ENCODE measurements around the gene SIMC1.
"Not testable (repeated sequence)": the region's sequence is repeated elsewhere in the genome, so short reads cannot be mapped to it uniquely, and the experiment has no call there.

The SIMC1 gene

DNA sequence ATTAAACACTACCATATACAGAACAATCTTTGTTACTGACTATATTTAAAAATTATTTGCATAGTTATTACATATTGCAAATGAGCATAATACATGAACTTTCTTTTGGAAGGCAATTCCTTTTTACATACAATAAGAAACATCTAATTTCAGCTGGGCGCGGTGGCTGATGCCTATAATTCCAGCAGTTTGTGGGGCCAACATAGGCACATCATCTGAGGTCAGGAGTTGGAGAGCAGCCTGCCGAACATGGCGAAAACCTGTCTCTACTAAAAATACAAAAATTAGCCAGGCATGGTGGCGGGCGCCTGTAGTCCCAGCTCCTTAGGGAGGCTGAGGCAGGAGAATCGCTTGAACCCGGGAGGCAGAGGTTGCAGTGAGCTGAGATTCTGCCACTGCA, 36.4 kb upstream of the SIMC1 start:
- Histone ChIP-seq H3K27ac (no peak overlapping the region), H3K4me1 (no peaks in the 10 kb centered on the region), H3K27me3 (ENCODE audit: control insufficient read depth, insufficient read depth, low read length) (no peaks in the 10 kb centered on the region), H3K4me2 (ENCODE audit: low read length) (no peak overlapping the region), H3K36me3 (ENCODE audit: control insufficient read depth, insufficient read depth, low read length) (no peaks in the 10 kb centered on the region), H3K79me2 (no peaks in the 10 kb centered on the region), H3K9me3 (ENCODE audit: control insufficient read depth, low read length) (no peaks in the 10 kb centered on the region), H2AFZ (no peak overlapping the region), H3K4me3 (ENCODE audit: low read depth, low read length) (no peak overlapping the region), H3K9ac (no peak overlapping the region)
- TF ChIP-seq, protein P1, sequence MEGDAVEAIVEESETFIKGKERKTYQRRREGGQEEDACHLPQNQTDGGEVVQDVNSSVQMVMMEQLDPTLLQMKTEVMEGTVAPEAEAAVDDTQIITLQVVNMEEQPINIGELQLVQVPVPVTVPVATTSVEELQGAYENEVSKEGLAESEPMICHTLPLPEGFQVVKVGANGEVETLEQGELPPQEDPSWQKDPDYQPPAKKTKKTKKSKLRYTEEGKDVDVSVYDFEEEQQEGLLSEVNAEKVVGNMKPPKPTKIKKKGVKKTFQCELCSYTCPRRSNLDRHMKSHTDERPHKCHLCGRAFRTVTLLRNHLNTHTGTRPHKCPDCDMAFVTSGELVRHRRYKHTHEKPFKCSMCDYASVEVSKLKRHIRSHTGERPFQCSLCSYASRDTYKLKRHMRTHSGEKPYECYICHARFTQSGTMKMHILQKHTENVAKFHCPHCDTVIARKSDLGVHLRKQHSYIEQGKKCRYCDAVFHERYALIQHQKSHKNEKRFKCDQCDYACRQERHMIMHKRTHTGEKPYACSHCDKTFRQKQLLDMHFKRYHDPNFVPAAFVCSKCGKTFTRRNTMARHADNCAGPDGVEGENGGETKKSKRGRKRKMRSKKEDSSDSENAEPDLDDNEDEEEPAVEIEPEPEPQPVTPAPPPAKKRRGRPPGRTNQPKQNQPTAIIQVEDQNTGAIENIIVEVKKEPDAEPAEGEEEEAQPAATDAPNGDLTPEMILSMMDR (IDR thresholded peaks at IDR 0.05) = no peak

DNA sequence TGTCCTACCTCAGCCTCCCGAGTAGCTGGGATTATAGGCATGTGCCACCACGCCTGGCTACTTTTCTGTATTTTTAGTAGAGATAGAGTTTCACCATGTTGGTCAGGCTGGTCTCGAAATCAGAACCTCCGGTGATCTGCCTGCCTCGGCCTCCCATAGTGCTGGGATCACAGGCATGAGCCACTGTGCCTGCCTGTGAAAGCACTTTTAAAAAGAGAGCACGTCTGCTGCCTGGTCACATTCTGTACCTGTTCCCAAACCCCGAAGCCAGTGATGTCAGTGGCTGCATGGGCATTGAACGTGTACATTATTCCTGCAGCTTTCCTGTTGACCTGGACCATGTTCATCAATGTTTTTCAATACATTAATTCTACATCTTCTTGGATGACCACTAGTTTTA, 35.1 kb upstream of the SIMC1 start:
- Histone ChIP-seq H3K4me1 (no peaks in the 10 kb centered on the region), H3K9ac (no peak overlapping the region), H3K36me3 (ENCODE audit: control insufficient read depth, insufficient read depth, low read length) (no peaks in the 10 kb centered on the region), H2AFZ (no peak overlapping the region), H3K4me3 (ENCODE audit: low read depth, low read length) (no peak overlapping the region), H3K27ac (no peak overlapping the region), H3K79me2 (no peaks in the 10 kb centered on the region), H3K27me3 (ENCODE audit: control insufficient read depth, insufficient read depth, low read length) (no peaks in the 10 kb centered on the region), H3K4me2 (ENCODE audit: low read length) (no peak overlapping the region), H3K9me3 (ENCODE audit: control insufficient read depth, low read length) (no peaks in the 10 kb centered on the region)
- TF ChIP-seq, protein P1 (IDR thresholded peaks at IDR 0.05) = no peak

DNA sequence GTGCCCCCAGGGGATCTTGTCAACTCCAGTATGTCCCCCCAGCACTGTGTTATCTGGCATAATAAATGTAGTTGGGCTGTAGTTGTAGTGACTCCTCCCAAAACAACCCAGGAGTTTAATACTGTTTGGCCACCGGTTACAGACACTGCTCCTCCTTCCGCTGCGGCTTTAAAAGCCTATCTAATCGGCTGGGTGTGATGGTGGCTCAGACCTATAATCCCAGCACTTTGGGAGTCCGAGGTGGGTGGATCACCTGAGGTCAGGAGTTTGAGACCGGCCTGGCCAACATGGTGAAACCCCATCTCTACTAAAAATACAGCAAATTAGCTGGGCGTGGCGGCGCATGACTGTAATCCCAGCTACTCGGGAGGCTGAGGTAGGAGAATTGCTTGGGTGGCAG, 34.7 kb upstream of the SIMC1 start:
- not testable (repeated sequence) for H3K27ac ChIP-seq; H3K9me3 ChIP-seq (ENCODE audit: control insufficient read depth, low read length)

GRCh38 chr5:176214466-176215021, 23.7 kb upstream of the SIMC1 start:
- not testable (repeated sequence) for H3K27ac ChIP-seq; H3K79me2 ChIP-seq; H3K4me3 ChIP-seq (ENCODE audit: low read depth, low read length); H3K9ac ChIP-seq; H3K27me3 ChIP-seq (ENCODE audit: control insufficient read depth, insufficient read depth, low read length); H3K4me1 ChIP-seq; H3K9me3 ChIP-seq (ENCODE audit: control insufficient read depth, low read length); H3K4me2 ChIP-seq (ENCODE audit: low read length); H2AFZ ChIP-seq; H3K36me3 ChIP-seq (ENCODE audit: control insufficient read depth, insufficient read depth, low read length)

More for the DNA sequence above, 34.7 kb upstream of the SIMC1 start:
- not testable (repeated sequence) for H3K4me2 ChIP-seq (ENCODE audit: low read length); H3K27me3 ChIP-seq (ENCODE audit: control insufficient read depth, insufficient read depth, low read length); H3K9ac ChIP-seq; H3K4me3 ChIP-seq (ENCODE audit: low read depth, low read length); H3K4me1 ChIP-seq; H3K36me3 ChIP-seq (ENCODE audit: control insufficient read depth, insufficient read depth, low read length); H3K79me2 ChIP-seq; H2AFZ ChIP-seq

DNA sequence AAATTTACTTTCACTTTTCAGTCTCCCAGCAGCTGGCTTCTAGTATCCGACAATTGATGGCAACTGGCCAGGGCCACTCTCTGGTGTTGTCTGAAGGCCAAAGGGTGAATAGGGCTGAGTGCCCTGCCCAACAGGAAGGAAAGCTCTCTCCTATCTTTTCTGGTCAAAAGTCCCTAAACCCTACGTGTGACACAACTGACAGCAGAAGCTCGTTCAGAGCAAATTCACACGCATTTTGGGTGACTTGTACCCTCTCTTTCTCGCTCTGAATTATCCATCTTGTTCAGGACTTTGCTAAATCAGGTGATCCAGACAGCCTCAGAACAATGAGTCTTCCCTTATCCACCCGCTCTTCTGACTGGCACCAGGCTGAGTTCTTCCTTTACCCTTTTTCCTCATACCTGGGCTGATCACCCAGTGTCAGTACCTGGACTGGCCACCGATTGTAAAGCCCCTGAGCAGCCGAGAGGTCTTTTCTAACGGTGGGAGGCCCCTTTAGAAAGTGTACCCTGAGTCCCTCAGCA, 21.8 kb upstream of the SIMC1 start:
- not testable (repeated sequence) for H3K79me2 ChIP-seq; H3K27ac ChIP-seq; H3K36me3 ChIP-seq (ENCODE audit: control insufficient read depth, insufficient read depth, low read length); H3K9ac ChIP-seq; H3K4me1 ChIP-seq; H3K27me3 ChIP-seq (ENCODE audit: control insufficient read depth, insufficient read depth, low read length); H3K4me2 ChIP-seq (ENCODE audit: low read length); H3K9me3 ChIP-seq (ENCODE audit: control insufficient read depth, low read length); H3K4me3 ChIP-seq (ENCODE audit: low read depth, low read length); H2AFZ ChIP-seq

DNA sequence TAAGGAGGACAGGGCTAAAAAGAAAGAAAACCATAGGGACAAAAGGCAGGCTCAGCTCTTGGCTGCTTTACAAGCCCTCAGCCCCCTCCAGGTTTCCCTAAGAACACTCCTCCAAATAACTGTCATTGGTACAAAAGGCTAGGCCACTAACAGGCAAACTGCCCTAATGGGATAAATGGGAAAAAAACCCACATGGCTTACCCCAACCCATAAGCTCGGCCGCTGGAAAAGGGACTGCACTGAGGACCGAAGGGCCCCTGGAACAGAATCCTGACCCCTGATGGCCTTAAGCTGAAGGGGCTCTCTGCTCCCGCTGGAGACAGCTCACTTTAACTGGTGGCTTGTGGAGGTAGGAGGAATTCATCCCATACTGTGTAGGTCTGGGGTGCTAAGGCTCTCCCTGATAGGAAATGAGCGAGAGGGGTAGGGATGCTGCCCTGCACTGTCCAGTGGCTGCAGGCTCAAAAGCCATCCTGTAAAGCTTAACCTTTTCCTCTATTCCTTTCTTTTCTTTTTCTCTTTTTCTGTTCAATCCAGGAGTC, 21.0 kb upstream of the SIMC1 start:
- H3K4me2 ChIP-seq (ENCODE audit: low read length); H2AFZ ChIP-seq; H3K4me1 ChIP-seq; H3K27me3 ChIP-seq (ENCODE audit: control insufficient read depth, insufficient read depth, low read length); H3K27ac ChIP-seq; H3K36me3 ChIP-seq (ENCODE audit: control insufficient read depth, insufficient read depth, low read length); H3K9ac ChIP-seq; H3K79me2 ChIP-seq; H3K4me3 ChIP-seq (ENCODE audit: low read depth, low read length); H3K9me3 ChIP-seq (ENCODE audit: control insufficient read depth, low read length): not testable (repeated sequence)

DNA sequence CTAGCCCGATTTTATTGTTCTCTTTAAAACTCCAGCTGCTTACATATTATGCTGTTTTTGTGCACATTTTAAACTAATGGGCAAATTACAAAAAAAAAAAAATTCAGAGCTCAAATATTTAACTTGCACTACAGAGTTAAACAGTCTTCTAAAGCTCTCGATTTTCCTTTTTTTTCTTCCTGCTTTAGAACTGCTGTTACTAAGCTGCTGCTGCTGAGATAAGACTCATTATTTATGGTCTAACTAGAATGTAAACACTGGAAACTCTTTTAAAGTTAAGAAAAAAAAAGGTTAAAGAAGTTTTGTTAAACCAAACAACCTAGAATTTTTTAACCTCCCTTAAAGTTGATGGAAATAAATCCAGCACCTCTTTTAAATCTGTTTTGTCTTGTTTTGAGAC, 20.5 kb upstream of the SIMC1 start:
- not testable (repeated sequence) for H3K4me1 ChIP-seq; H2AFZ ChIP-seq; H3K9ac ChIP-seq; H3K79me2 ChIP-seq; H3K4me2 ChIP-seq (ENCODE audit: low read length); H3K27ac ChIP-seq; H3K9me3 ChIP-seq (ENCODE audit: control insufficient read depth, low read length); H3K27me3 ChIP-seq (ENCODE audit: control insufficient read depth, insufficient read depth, low read length); H3K36me3 ChIP-seq (ENCODE audit: control insufficient read depth, insufficient read depth, low read length); H3K4me3 ChIP-seq (ENCODE audit: low read depth, low read length)

GRCh38 chr5:176222006-176222405, 16.2 kb upstream of the SIMC1 start:
- not testable (repeated sequence) for H3K27me3 ChIP-seq (ENCODE audit: control insufficient read depth, insufficient read depth, low read length); H3K9ac ChIP-seq; H2AFZ ChIP-seq; H3K79me2 ChIP-seq; H3K4me3 ChIP-seq (ENCODE audit: low read depth, low read length); H3K4me1 ChIP-seq; H3K4me2 ChIP-seq (ENCODE audit: low read length); H3K9me3 ChIP-seq (ENCODE audit: control insufficient read depth, low read length); H3K36me3 ChIP-seq (ENCODE audit: control insufficient read depth, insufficient read depth, low read length); H3K27ac ChIP-seq

DNA sequence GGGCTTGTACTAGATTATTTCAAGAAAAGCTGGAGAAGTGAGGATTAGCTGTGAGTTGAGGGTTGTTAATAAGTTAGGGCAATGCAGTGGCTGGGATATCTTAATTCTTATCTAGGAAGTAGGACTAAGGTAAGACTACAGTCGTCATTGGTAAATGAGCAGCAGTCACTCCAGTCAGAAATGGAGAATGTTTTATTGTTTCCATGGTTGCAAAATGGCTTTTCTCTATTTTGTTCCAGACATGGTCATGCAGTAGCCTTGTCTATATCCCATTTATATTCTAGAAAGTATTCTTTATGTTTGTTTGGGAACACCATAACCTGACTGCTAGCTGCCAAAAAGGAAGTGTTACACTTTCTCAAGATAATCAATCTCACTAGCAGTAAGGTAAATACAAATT, 9.9 kb upstream of the SIMC1 start:
- H3K9ac ChIP-seq; H3K27me3 ChIP-seq (ENCODE audit: control insufficient read depth, insufficient read depth, low read length); H3K79me2 ChIP-seq; H3K4me3 ChIP-seq (ENCODE audit: low read depth, low read length); H3K36me3 ChIP-seq (ENCODE audit: control insufficient read depth, insufficient read depth, low read length); H3K4me2 ChIP-seq (ENCODE audit: low read length); H3K9me3 ChIP-seq (ENCODE audit: control insufficient read depth, low read length); H3K27ac ChIP-seq; H3K4me1 ChIP-seq; H2AFZ ChIP-seq: not testable (repeated sequence)

DNA sequence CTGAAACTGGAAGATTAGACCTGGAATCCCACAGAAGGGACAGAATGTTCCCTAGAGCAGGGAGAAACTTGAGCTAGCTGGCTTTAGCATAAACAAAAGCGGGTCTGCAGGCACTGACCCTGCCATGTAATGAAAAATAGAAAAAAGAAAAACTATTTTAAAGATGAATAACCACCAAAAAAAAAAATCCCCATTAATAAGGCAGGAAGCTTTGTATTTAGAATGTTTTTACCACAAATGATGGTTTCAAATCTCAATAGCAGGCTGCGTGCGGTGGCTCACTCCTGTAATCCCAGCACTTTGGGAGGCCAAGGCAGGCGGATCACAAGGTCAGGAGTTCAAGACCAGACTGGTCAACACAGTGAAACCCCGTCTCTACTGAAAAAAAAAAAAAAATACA, 5.0 kb upstream of the SIMC1 start:
- not testable (repeated sequence) for H3K27ac ChIP-seq; H3K36me3 ChIP-seq (ENCODE audit: control insufficient read depth, insufficient read depth, low read length); H3K4me3 ChIP-seq (ENCODE audit: low read depth, low read length); H3K4me1 ChIP-seq; H2AFZ ChIP-seq; H3K27me3 ChIP-seq (ENCODE audit: control insufficient read depth, insufficient read depth, low read length); H3K79me2 ChIP-seq; H3K9ac ChIP-seq; H3K9me3 ChIP-seq (ENCODE audit: control insufficient read depth, low read length); H3K4me2 ChIP-seq (ENCODE audit: low read length)
